Measurements from ENCODE around the gene FTO. TPM values are rescaled to one million over a fixed set of nuclear protein-coding genes. Genes with fewer than 3 reads are reported as not detected.
"Not testable (repeated sequence)": the region's sequence is repeated elsewhere in the genome, so short reads cannot be mapped to it uniquely, and the experiment has no call there.

FTO gene
- total RNA-seq, 1 experiment from 2014 or later = 125 TPM

DNA sequence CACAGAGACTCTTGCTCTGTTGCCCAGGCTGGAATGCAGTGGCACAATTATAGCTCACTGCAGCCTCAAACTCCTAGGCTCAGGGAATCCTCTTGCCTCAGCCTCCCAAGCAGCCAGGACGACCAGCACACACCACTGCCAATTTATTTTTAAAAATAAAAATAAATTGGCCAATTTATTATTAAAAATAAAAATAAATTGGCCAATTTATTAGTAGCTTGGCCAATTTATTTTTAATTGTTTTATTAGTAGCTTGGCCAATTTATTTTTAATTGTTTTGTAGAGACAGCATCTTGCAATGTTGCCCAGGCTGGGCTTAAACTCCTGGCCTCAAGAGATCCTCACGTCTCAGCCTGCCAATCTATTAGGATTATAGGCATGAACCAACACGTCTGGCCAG is 184.3 kb downstream of the FTO start:
- no peaks in the 10 kb centered on the region for H4K20me1 ChIP-seq (ENCODE audit: insufficient read depth, low read depth, low read length)
- peaks cover 22% of the 10 kb centered on the region for H3K36me3 ChIP-seq (ENCODE audit: insufficient read depth, low read length)
- H3K9me3 ChIP-seq (ENCODE audit: low read length) = no peaks in the 10 kb centered on the region
- H3K9me2 ChIP-seq (replicated peaks; ENCODE audit: insufficient read depth, low read length) = no peaks in the 10 kb centered on the region
- no peak overlapping the region for H3K4me2 ChIP-seq (ENCODE audit: low read depth, low read length, poor library complexity, severe bottlenecking)
- H3K4me3 ChIP-seq (ENCODE audit: low read length) = no peak overlapping the region
- peaks cover 14% of the 10 kb centered on the region for H3K4me1 ChIP-seq (ENCODE audit: low read length)
- no peak for DNase-seq
- no peak overlapping the region for H3K9ac ChIP-seq (ENCODE audit: low read length)
- no peak overlapping the region for H3K27ac ChIP-seq (ENCODE audit: low read length)
- peaks cover 30% of the 10 kb centered on the region for H3K79me2 ChIP-seq (ENCODE audit: low read length)
- H2AFZ ChIP-seq (ENCODE audit: low read length) = no peak overlapping the region
- H3K27me3 ChIP-seq (ENCODE audit: low read length) = no peaks in the 10 kb centered on the region

DNA sequence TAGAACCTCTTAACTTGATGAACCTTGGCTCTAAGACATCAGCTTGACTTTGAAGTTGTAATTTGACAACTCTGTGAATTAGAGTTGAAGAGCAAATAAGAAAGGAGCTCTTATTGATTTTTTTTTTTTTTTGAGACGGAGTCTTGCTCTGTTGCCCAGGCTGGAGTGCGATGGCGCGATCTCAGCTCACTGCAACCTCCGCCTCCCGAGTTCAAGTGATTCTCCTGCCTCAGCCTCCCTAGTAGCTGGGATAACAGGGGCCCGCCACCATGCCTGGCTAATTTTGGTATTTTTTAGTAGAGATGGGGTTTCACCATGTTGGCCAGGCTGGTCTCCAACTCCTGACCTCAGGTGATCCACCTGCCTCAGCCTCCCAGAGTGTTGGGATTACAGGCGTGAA is 186.9 kb downstream of the FTO start:
- not testable (repeated sequence) for H4K20me1 ChIP-seq (ENCODE audit: insufficient read depth, low read depth, low read length); H3K9me2 ChIP-seq (replicated peaks; ENCODE audit: insufficient read depth, low read length); DNase-seq; H3K27ac ChIP-seq (ENCODE audit: low read length); H3K4me3 ChIP-seq (ENCODE audit: low read length); H3K27me3 ChIP-seq (ENCODE audit: low read length); H2AFZ ChIP-seq (ENCODE audit: low read length); H3K9ac ChIP-seq (ENCODE audit: low read length); H3K4me2 ChIP-seq (ENCODE audit: low read depth, low read length, poor library complexity, severe bottlenecking); H3K9me3 ChIP-seq (ENCODE audit: low read length)
- H3K79me2 ChIP-seq (ENCODE audit: low read length) = peaks cover 45% of the 10 kb centered on the region
- peaks cover 17% of the 10 kb centered on the region for H3K36me3 ChIP-seq (ENCODE audit: insufficient read depth, low read length)
- H3K4me1 ChIP-seq (ENCODE audit: low read length) = peaks cover 41% of the 10 kb centered on the region

DNA sequence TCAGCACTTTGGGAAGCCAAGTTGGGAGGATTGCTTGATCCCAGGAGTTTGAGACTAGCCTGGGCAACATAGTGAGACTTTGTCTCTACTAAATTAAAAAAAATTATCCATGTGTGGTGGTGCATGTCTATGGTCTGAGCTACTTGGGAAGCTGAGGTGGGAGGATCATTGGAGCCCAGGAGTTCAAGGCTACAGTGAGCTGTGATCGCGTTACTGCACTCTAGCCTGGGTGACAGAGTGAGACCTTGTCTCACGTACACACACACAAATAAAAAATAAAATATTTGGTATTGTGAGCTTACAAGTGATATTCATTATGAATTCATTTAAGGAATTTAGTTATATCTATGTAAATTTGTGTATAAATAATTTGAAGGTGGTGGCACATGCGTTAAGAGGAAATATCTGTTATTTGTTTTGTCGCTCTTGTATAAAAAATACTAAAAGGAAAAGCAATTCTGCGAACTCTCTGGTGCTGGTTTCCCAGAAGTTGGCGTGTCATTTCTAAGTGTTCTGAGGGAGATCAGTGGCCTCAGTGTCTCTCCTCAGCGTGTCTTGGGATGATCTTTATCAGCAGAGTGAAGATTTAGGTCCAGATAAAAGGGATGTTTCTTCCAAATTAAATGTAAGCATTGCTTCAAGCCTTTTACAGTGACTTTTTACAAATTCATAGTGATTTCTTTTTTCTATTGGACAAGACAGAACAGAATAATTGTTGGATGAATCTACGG is 187.6 kb downstream of the FTO start:
- Histone ChIP-seq H3K9me2 (replicated peaks; ENCODE audit: insufficient read depth, low read length) (no peaks in the 10 kb centered on the region), H4K20me1 (ENCODE audit: insufficient read depth, low read depth, low read length) (no peaks in the 10 kb centered on the region), H3K27me3 (ENCODE audit: low read length) (no peaks in the 10 kb centered on the region), H3K36me3 (ENCODE audit: insufficient read depth, low read length) (peaks cover 14% of the 10 kb centered on the region), H3K9ac (ENCODE audit: low read length) (no peak overlapping the region), H3K79me2 (ENCODE audit: low read length) (peaks cover 51% of the 10 kb centered on the region), H3K9me3 (ENCODE audit: low read length) (no peaks in the 10 kb centered on the region), H2AFZ (ENCODE audit: low read length) (no peak overlapping the region), H3K27ac (ENCODE audit: low read length) (no peak overlapping the region), H3K4me3 (ENCODE audit: low read length) (no peak overlapping the region), H3K4me2 (ENCODE audit: low read depth, low read length, poor library complexity, severe bottlenecking) (no peak overlapping the region), H3K4me1 (ENCODE audit: low read length) (peaks cover 48% of the 10 kb centered on the region)
- no peak for DNase-seq

DNA sequence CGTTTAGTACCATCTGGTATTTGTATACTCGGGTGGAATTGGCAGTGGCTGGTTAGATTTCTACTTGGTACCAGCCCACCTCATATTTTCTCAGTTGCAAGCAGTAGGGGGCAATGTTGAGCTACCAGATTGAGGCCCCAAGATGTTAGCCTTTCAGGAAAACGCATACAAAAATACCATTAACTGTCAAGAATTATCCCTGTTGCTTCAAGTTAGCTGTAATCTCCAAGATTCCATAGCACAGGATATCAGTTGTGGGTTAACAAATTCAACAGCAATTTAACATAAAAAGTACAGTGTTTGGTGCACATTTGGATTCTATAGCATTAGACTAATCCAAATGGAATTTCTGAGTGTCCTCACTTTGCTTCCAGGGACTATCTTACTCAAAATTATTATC is 188.2 kb downstream of the FTO start:
- no peaks in the 10 kb centered on the region for H3K9me3 ChIP-seq (ENCODE audit: low read length)
- no peak overlapping the region for H3K27ac ChIP-seq (ENCODE audit: low read length)
- peaks cover 51% of the 10 kb centered on the region for H3K79me2 ChIP-seq (ENCODE audit: low read length)
- DNase-seq = peak; percentile 86
- peaks cover 54% of the 10 kb centered on the region for H3K4me1 ChIP-seq (ENCODE audit: low read length)
- H3K4me2 ChIP-seq (ENCODE audit: low read depth, low read length, poor library complexity, severe bottlenecking) = no peak overlapping the region
- no peaks in the 10 kb centered on the region for H3K9me2 ChIP-seq (replicated peaks; ENCODE audit: insufficient read depth, low read length)
- no peak overlapping the region for H3K4me3 ChIP-seq (ENCODE audit: low read length)
- no peak overlapping the region for H3K9ac ChIP-seq (ENCODE audit: low read length)
- no peaks in the 10 kb centered on the region for H4K20me1 ChIP-seq (ENCODE audit: insufficient read depth, low read depth, low read length)
- H3K27me3 ChIP-seq (ENCODE audit: low read length) = no peaks in the 10 kb centered on the region
- H2AFZ ChIP-seq (ENCODE audit: low read length) = no peak overlapping the region
- peaks cover 11% of the 10 kb centered on the region for H3K36me3 ChIP-seq (ENCODE audit: insufficient read depth, low read length)

DNA sequence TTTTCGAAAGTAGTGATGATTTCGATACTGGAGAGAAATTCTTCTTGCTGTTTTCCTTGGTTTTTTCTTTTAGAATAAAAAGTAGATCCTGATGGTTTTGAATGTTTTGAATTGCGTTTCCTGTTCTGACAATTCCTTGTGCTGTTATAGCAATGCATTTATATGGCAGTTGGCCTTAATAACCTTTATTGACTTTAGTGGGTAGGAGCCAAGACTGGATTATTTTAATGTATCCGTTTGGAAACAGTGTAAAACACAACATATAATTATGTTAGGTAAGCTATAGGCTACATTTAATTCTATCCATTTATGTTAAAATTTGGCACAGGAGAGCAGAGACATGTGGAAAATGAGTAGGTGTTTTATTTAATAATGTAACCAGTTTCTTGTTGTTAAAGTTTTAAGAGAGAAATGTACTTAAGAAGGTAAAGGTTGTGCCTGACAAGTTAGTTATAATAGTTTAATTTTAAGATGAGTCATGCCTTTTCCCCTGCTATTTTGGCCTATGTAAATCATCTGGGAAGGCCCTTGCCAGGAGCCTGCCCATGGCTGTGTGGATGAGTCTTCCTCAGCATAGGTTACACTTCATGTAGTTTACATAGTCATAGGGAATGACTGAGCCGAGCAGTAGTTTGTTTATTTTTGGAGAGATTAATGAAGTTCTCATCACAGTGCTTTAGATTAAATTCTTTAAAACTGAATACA is 189.9 kb downstream of the FTO start:
- Histone ChIP-seq H3K9ac (ENCODE audit: low read length) (no peak overlapping the region), H3K9me2 (replicated peaks; ENCODE audit: insufficient read depth, low read length) (no peaks in the 10 kb centered on the region), H3K27ac (ENCODE audit: low read length) (peak overlapping the region; percentile 37), H3K79me2 (ENCODE audit: low read length) (peaks cover 59% of the 10 kb centered on the region), H3K4me2 (ENCODE audit: low read depth, low read length, poor library complexity, severe bottlenecking) (peak overlapping the region; percentile 56), H3K27me3 (ENCODE audit: low read length) (no peaks in the 10 kb centered on the region), H4K20me1 (ENCODE audit: insufficient read depth, low read depth, low read length) (no peaks in the 10 kb centered on the region), H2AFZ (ENCODE audit: low read length) (no peak overlapping the region), H3K9me3 (ENCODE audit: low read length) (no peaks in the 10 kb centered on the region), H3K4me1 (ENCODE audit: low read length) (peaks cover 68% of the 10 kb centered on the region), H3K36me3 (ENCODE audit: insufficient read depth, low read length) (peaks cover 6% of the 10 kb centered on the region), H3K4me3 (ENCODE audit: low read length) (0 out of 2 replicates have a peak overlapping the region, but pooled peaks have one; percentile 9)
- DNase-seq = no peak

DNA sequence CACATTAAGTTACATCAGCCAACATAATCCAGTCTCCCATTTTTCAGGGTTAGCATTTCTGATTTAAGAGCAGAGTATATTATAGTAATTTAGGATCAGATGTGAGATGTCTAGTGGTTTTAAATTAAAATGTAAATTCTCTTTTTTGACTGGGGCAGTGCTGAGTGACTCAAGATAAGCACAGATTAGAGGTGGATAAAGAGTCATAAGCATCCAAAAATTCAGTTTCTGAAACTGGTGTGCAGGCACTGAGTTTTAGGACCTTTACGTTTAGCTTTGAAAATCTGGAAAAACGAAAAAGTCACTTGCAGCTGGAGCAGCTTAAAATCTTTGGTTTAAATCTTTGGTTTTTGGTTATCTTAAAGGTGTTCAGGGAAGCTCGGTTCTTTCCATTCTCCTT is 190.7 kb downstream of the FTO start:
- Histone ChIP-seq H3K9me2 (replicated peaks; ENCODE audit: insufficient read depth, low read length) (no peaks in the 10 kb centered on the region), H3K27me3 (ENCODE audit: low read length) (no peaks in the 10 kb centered on the region), H4K20me1 (ENCODE audit: insufficient read depth, low read depth, low read length) (no peaks in the 10 kb centered on the region), H3K4me3 (ENCODE audit: low read length) (no peak overlapping the region), H3K4me2 (ENCODE audit: low read depth, low read length, poor library complexity, severe bottlenecking) (peak overlapping the region; percentile 56), H3K9ac (ENCODE audit: low read length) (no peak overlapping the region), H3K36me3 (ENCODE audit: insufficient read depth, low read length) (no peaks in the 10 kb centered on the region; the same call in 1 of the 2 replicates), H3K27ac (ENCODE audit: low read length) (peak overlapping the region; percentile 37), H3K4me1 (ENCODE audit: low read length) (peaks cover 75% of the 10 kb centered on the region), H3K9me3 (ENCODE audit: low read length) (no peaks in the 10 kb centered on the region), H3K79me2 (ENCODE audit: low read length) (peaks cover 59% of the 10 kb centered on the region), H2AFZ (ENCODE audit: low read length) (no peak overlapping the region)
- DNase-seq = no peak

DNA sequence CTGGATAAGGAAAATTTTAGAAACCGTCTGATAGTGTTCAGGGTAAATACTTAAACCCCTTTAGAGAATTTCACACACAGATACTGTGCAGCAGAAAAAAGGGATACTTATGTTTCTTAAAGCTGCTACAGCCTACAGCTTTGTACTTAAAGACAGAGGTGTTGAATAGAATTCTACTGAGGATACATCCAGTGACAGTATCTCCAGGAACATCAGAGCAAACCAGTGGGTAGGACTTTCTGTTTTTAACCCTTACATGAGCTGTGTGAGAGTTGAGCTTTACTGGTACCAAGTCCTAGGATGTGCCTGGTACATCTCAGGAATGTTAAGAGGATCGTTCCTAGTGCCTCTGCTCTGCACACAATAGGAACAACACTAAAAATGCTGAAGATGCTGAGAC is 191.5 kb downstream of the FTO start:
- Histone ChIP-seq H3K36me3 (ENCODE audit: insufficient read depth, low read length) (no peaks in the 10 kb centered on the region), H3K4me2 (ENCODE audit: low read depth, low read length, poor library complexity, severe bottlenecking) (peak overlapping the region; percentile 56), H3K4me1 (ENCODE audit: low read length) (peaks cover 75% of the 10 kb centered on the region), H4K20me1 (ENCODE audit: insufficient read depth, low read depth, low read length) (no peaks in the 10 kb centered on the region), H3K4me3 (ENCODE audit: low read length) (no peak overlapping the region), H3K79me2 (ENCODE audit: low read length) (peaks cover 59% of the 10 kb centered on the region), H2AFZ (ENCODE audit: low read length) (no peak overlapping the region), H3K27me3 (ENCODE audit: low read length) (no peaks in the 10 kb centered on the region), H3K9me3 (ENCODE audit: low read length) (no peaks in the 10 kb centered on the region), H3K27ac (ENCODE audit: low read length) (no peak overlapping the region), H3K9me2 (replicated peaks; ENCODE audit: insufficient read depth, low read length) (no peaks in the 10 kb centered on the region), H3K9ac (ENCODE audit: low read length) (no peak overlapping the region)
- DNase-seq = no peak

DNA sequence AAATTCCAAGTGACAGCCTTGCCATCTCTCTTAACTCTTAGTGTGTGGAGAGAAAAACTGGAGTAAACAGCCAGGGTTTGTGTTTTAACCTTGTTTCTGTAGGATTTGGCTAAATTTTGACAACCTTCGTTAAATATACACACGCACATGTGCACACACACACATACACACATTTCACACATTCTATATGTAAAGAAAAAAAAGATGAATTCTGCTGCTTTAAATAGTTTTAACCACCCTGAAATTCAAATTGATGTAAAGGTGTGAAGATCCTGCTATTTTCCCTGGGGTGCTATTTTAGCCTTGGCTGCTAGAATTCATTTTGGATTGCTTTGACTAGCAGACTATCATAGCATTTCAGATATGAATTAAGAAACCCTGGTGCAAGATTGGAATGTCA is 191.9 kb downstream of the FTO start:
- H3K79me2 ChIP-seq (ENCODE audit: low read length) = peaks cover 59% of the 10 kb centered on the region
- H3K9ac ChIP-seq (ENCODE audit: low read length) = no peak overlapping the region
- peak overlapping the region; percentile 56 for H3K4me2 ChIP-seq (ENCODE audit: low read depth, low read length, poor library complexity, severe bottlenecking)
- H4K20me1 ChIP-seq (ENCODE audit: insufficient read depth, low read depth, low read length) = no peaks in the 10 kb centered on the region
- no peaks in the 10 kb centered on the region for H3K27me3 ChIP-seq (ENCODE audit: low read length)
- H3K9me2 ChIP-seq (replicated peaks; ENCODE audit: insufficient read depth, low read length) = no peaks in the 10 kb centered on the region
- H2AFZ ChIP-seq (ENCODE audit: low read length) = no peak overlapping the region
- no peaks in the 10 kb centered on the region for H3K36me3 ChIP-seq (ENCODE audit: insufficient read depth, low read length)
- DNase-seq = no peak
- no peak overlapping the region for H3K27ac ChIP-seq (ENCODE audit: low read length)
- no peaks in the 10 kb centered on the region for H3K9me3 ChIP-seq (ENCODE audit: low read length)
- H3K4me1 ChIP-seq (ENCODE audit: low read length) = peaks cover 75% of the 10 kb centered on the region
- H3K4me3 ChIP-seq (ENCODE audit: low read length) = no peak overlapping the region

All from Karpas-422 (cell line).